GM12878 (cell line): ENCODE data around the gene SSBP3. TPM values are rescaled to one million over a fixed set of nuclear protein-coding genes. Genes with fewer than 3 reads are reported as not detected.

Experiments
- ATF7 ChIP-seq: fragments of 450-650 bp; IDR thresholded peaks from 2 replicates; pipeline ENCODE4 v1.6.1; 2016; ENCODE audit warnings: low read depth, mild to moderate bottlenecking
- EGR1 ChIP-seq, 2 experiments: IDR thresholded peaks; 1 replicate in 1 of 2; 2 replicates in 1 of 2; pipeline ENCODE4 v1.6.1; 2011 to 2012; ENCODE audit warnings: low read depth in 2 of 2, low read length in 2 of 2, borderline replicate concordance in 1 of 2, mild to moderate bottlenecking in 1 of 2, moderate library complexity in 1 of 2
- PAX8 ChIP-seq: fragments of 450-650 bp; IDR thresholded peaks from 2 replicates; pipeline ENCODE4 v1.6.1; 2017; ENCODE audit warnings: mild to moderate bottlenecking, moderate library complexity
- RELA ChIP-seq: fragments of 450-650 bp; IDR thresholded peaks from 2 replicates; pipeline ENCODE4 v1.8.0; 2014; ENCODE audit warnings: borderline replicate concordance; ENCODE audit not compliant: partially characterized antibody
- SIX5 ChIP-seq: IDR thresholded peaks from 2 replicates; pipeline ENCODE4 v1.6.1; 2011; ENCODE audit warnings: mild to moderate bottlenecking, low read depth, low read length, moderate library complexity; ENCODE audit not compliant: severe bottlenecking
- STAT1 ChIP-seq: fragments of 450-650 bp; conservative IDR thresholded peaks from 2 replicates; pipeline ENCODE4 v1.6.1; 2014; ENCODE audit warnings: antibody characterized with exemption, mild to moderate bottlenecking
- YY1 ChIP-seq: IDR thresholded peaks from 2 replicates; pipeline ENCODE4 v1.6.1; 2011; ENCODE audit warnings: low read depth, mild to moderate bottlenecking, low read length
- polyA plus RNA-seq, 11 experiments: library from polyadenylated mRNA; depleted of rRNA in 4 of 11; unstranded in 6 of 11; stranded (reverse) in 5 of 11; fragments of >200 nt; fragmentation: Nextera tagmentation in 4 of 11; fragmentation: Illumina TruSeq in 1 of 11; extraction: Ambion mirVana in 4 of 11; extraction: Trizol in 1 of 11; gene quantifications; 1 replicate in 1 of 11; 2 replicates in 10 of 11; pipeline versions ENCODE4 v1.2.1 to v1.2.3, GENCODE V29; 2011 to 2016; ENCODE audit warnings: inconsistent platforms in 2 of 11, missing spikeins in 2 of 11, low read depth in 1 of 11
- total RNA-seq, 4 experiments: library from RNA; depleted of rRNA in 3 of 4; stranded (reverse); fragments of >200 nt in 3 of 4; fragmentation: Illumina TruSeq in 1 of 4; extraction: Trizol in 1 of 4; gene quantifications; 2 replicates each; pipeline versions ENCODE4 v1.2.1 to v1.2.3, GENCODE V29; 2013 to 2021
- TF ChIP-seq, protein P1 (sequence below): IDR thresholded peaks from 2 replicates; pipeline ENCODE4 v1.6.1; 2012; ENCODE audit warnings: improper control_type of control experiment, low read depth, low read length; ENCODE audit not compliant: insufficient replicate concordance
- TF ChIP-seq, protein P2 (sequence below): fragments of 150-350 bp; IDR thresholded peaks from 2 replicates; pipeline ENCODE4 v1.6.1; 2016; ENCODE audit warnings: low read depth, low read length
- TF ChIP-seq, protein P3 (sequence below): fragments of 450-650 bp; IDR thresholded peaks from 2 replicates; pipeline ENCODE4 v1.6.1; 2017; ENCODE audit warnings: mild to moderate bottlenecking, moderate library complexity

SSBP3 gene
- total and polyA plus RNA-seq, 10 of the 15 experiments (the other 5 are each of a cell fraction or from before 2014, with no cell fraction given): 4.1 to 51.7 (median 17.1) TPM

DNA sequence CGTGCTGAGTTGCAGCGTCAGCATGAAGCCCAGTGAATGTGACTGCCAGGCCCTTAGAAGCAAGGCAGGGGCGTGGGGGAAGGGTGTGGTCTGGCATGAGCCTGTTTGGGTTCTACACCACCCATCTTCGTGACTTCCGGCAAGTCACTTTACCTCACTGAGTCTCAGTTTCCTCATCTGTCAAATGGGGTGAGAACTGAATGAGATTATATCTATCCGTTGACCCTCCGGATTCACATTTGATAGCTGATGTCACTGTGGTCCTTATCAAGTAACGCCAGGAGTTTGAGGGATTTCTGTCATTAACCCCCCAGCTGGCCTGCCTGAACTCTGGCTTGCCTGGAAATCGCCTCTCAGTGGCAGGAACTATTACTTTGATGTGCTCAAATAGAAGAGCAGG lies 190.7 kb downstream of the SSBP3 start (continued):
- TF ChIP-seq PAX8 (no peak), STAT1 (no peak), EGR1 (IDR thresholded peaks at IDR 0.05; ENCODE audit: borderline replicate concordance in 1 of 2, low read depth in 2 of 2, low read length in 2 of 2) (no peak), RELA (no peak), ATF7 (no peak), SIX5 (no peak), YY1 (no peak)
- TF ChIP-seq, protein P1, sequence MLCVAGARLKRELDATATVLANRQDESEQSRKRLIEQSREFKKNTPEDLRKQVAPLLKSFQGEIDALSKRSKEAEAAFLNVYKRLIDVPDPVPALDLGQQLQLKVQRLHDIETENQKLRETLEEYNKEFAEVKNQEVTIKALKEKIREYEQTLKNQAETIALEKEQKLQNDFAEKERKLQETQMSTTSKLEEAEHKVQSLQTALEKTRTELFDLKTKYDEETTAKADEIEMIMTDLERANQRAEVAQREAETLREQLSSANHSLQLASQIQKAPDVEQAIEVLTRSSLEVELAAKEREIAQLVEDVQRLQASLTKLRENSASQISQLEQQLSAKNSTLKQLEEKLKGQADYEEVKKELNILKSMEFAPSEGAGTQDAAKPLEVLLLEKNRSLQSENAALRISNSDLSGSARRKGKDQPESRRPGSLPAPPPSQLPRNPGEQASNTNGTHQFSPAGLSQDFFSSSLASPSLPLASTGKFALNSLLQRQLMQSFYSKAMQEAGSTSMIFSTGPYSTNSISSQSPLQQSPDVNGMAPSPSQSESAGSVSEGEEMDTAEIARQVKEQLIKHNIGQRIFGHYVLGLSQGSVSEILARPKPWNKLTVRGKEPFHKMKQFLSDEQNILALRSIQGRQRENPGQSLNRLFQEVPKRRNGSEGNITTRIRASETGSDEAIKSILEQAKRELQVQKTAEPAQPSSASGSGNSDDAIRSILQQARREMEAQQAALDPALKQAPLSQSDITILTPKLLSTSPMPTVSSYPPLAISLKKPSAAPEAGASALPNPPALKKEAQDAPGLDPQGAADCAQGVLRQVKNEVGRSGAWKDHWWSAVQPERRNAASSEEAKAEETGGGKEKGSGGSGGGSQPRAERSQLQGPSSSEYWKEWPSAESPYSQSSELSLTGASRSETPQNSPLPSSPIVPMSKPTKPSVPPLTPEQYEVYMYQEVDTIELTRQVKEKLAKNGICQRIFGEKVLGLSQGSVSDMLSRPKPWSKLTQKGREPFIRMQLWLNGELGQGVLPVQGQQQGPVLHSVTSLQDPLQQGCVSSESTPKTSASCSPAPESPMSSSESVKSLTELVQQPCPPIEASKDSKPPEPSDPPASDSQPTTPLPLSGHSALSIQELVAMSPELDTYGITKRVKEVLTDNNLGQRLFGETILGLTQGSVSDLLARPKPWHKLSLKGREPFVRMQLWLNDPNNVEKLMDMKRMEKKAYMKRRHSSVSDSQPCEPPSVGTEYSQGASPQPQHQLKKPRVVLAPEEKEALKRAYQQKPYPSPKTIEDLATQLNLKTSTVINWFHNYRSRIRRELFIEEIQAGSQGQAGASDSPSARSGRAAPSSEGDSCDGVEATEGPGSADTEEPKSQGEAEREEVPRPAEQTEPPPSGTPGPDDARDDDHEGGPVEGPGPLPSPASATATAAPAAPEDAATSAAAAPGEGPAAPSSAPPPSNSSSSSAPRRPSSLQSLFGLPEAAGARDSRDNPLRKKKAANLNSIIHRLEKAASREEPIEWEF: no peak
- TF ChIP-seq, protein P2, sequence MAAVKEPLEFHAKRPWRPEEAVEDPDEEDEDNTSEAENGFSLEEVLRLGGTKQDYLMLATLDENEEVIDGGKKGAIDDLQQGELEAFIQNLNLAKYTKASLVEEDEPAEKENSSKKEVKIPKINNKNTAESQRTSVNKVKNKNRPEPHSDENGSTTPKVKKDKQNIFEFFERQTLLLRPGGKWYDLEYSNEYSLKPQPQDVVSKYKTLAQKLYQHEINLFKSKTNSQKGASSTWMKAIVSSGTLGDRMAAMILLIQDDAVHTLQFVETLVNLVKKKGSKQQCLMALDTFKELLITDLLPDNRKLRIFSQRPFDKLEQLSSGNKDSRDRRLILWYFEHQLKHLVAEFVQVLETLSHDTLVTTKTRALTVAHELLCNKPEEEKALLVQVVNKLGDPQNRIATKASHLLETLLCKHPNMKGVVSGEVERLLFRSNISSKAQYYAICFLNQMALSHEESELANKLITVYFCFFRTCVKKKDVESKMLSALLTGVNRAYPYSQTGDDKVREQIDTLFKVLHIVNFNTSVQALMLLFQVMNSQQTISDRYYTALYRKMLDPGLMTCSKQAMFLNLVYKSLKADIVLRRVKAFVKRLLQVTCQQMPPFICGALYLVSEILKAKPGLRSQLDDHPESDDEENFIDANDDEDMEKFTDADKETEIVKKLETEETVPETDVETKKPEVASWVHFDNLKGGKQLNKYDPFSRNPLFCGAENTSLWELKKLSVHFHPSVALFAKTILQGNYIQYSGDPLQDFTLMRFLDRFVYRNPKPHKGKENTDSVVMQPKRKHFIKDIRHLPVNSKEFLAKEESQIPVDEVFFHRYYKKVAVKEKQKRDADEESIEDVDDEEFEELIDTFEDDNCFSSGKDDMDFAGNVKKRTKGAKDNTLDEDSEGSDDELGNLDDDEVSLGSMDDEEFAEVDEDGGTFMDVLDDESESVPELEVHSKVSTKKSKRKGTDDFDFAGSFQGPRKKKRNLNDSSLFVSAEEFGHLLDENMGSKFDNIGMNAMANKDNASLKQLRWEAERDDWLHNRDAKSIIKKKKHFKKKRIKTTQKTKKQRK: no peak
- TF ChIP-seq, protein P3, sequence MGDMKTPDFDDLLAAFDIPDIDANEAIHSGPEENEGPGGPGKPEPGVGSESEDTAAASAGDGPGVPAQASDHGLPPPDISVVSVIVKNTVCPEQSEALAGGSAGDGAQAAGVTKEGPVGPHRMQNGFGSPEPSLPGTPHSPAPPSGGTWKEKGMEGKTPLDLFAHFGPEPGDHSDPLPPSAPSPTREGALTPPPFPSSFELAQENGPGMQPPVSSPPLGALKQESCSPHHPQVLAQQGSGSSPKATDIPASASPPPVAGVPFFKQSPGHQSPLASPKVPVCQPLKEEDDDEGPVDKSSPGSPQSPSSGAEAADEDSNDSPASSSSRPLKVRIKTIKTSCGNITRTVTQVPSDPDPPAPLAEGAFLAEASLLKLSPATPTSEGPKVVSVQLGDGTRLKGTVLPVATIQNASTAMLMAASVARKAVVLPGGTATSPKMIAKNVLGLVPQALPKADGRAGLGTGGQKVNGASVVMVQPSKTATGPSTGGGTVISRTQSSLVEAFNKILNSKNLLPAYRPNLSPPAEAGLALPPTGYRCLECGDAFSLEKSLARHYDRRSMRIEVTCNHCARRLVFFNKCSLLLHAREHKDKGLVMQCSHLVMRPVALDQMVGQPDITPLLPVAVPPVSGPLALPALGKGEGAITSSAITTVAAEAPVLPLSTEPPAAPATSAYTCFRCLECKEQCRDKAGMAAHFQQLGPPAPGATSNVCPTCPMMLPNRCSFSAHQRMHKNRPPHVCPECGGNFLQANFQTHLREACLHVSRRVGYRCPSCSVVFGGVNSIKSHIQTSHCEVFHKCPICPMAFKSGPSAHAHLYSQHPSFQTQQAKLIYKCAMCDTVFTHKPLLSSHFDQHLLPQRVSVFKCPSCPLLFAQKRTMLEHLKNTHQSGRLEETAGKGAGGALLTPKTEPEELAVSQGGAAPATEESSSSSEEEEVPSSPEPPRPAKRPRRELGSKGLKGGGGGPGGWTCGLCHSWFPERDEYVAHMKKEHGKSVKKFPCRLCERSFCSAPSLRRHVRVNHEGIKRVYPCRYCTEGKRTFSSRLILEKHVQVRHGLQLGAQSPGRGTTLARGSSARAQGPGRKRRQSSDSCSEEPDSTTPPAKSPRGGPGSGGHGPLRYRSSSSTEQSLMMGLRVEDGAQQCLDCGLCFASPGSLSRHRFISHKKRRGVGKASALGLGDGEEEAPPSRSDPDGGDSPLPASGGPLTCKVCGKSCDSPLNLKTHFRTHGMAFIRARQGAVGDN: no peak
